Suprapubic skin (tissue), 4 donors: ENCODE results near the gene CFAP119. TPM values are rescaled to one million over a fixed set of nuclear protein-coding genes. Genes with fewer than 3 reads are reported as not detected.

Experiments used
- DNase-seq, 2 donors: peaks; one replicate each; pipeline ENCODE4 v3.0.0-alpha.2; 2019; ENCODE audit warnings: low spot score in 2 of 2
- H3K27ac ChIP-seq: fragments of 200-600 bp; sonication (generic); one replicate; pipeline ENCODE4 v1.5.1; 2019
- H3K27me3 ChIP-seq: fragments of 200-600 bp; sonication (generic); one replicate; pipeline ENCODE4 v1.5.1; 2019
- H3K36me3 ChIP-seq: fragments of 200-600 bp; sonication (generic); one replicate; pipeline ENCODE4 v1.5.1; 2019
- H3K4me1 ChIP-seq: fragments of 200-600 bp; sonication (generic); one replicate; pipeline ENCODE4 v1.5.1; 2019
- H3K4me3 ChIP-seq: fragments of 200-600 bp; sonication (generic); one replicate; pipeline ENCODE4 v1.5.1; 2019; ENCODE audit warnings: mild to moderate bottlenecking
- H3K9me3 ChIP-seq: fragments of 200-600 bp; sonication (generic); one replicate; pipeline ENCODE4 v1.5.1; 2019
- CTCF ChIP-seq, 2 donors: fragments of 200-600 bp in 1 of 2; fragments of 450-650 bp in 1 of 2; sonication (generic) in 1 of 2; IDR thresholded peaks; one replicate each; pipeline ENCODE4 v1.5.1; 2016 to 2019; ENCODE audit warnings: antibody characterized with exemption in 2 of 2, mild to moderate bottlenecking in 1 of 2, moderate library complexity in 1 of 2
- EP300 ChIP-seq: sonication (generic); formaldehyde crosslinking; IDR thresholded peaks from one replicate; pipeline ENCODE4 v1.6.1; 2017; ENCODE audit warnings: antibody characterized with exemption
- POLR2A ChIP-seq, 2 donors: fragments of 450-650 bp; IDR thresholded peaks; one replicate each; pipeline ENCODE4 v1.6.1; 2017; ENCODE audit warnings: antibody characterized with exemption in 2 of 2, mild to moderate bottlenecking in 2 of 2, moderate library complexity in 2 of 2
- POLR2AphosphoS5 ChIP-seq, 3 donors: sonication (generic); formaldehyde crosslinking; IDR thresholded peaks; one replicate each; pipeline ENCODE4 v1.6.1; 2017; ENCODE audit warnings: antibody characterized with exemption in 3 of 3
- WGBS: methylation state at CpG from one replicate; pipeline ENCODE4 v1.1.5; 2018; 5-methylcytosine and 5-hydroxymethylcytosine counted together
- total RNA-seq, 4 donors: library from RNA; depleted of rRNA; stranded (reverse); fragments of >200 nt; gene quantifications; one replicate each; pipeline ENCODE4 v1.1.0, GENCODE V29; 2016

The CFAP119 gene
- total RNA-seq, 4 donors from 2014 or later = 3.8 to 6.7 (median 5.0) TPM

DNA sequence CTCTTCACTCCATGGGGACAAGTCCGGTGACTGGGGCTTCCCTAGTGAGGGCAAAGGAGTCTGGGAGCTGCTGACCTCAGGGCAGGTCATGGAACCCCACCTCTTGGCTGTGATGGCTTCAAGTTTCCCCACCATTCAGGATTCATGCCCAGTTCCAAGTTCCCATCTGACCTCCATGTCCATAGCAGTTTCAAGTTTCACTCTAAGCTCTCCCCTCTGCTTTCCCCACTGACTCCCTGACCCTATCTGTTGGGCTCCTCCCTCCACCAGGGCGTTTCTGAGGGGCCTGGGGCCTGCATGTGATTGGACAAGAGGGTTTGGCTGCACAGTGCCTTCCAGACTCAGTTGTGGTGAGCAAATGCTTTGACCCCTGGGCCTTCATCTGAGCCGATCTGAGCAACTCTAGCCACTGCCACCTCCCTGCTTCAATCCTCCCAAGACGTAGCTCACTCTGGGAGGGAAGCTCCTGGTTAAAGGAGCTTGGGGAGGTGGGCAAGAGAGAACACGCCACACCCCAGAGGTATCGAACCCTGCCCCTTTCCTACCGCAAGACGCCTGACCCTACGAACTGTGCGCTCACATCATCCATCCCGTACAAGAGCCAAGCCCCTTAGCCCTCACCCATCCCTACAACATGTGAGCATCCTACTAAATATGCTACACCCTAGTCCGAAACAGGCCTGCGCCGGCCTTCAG lies 16.8 kb upstream of the CFAP119 start:
- H3K4me1 ChIP-seq = peaks cover 30% of the 10 kb centered on the region
- no peak for DNase-seq
- no peak overlapping the region for H3K4me3 ChIP-seq
- no peak for TF ChIP-seq POLR2AphosphoS5 (IDR thresholded peaks at IDR 0.05)
- peaks cover 41% of the 10 kb centered on the region for H3K36me3 ChIP-seq
- 75% methylated on average over 7 of the region's 14 CpGs for WGBS
- no peaks in the 10 kb centered on the region for H3K9me3 ChIP-seq
- H3K27ac ChIP-seq = no peak overlapping the region
- no peaks in the 10 kb centered on the region for H3K27me3 ChIP-seq

DNA sequence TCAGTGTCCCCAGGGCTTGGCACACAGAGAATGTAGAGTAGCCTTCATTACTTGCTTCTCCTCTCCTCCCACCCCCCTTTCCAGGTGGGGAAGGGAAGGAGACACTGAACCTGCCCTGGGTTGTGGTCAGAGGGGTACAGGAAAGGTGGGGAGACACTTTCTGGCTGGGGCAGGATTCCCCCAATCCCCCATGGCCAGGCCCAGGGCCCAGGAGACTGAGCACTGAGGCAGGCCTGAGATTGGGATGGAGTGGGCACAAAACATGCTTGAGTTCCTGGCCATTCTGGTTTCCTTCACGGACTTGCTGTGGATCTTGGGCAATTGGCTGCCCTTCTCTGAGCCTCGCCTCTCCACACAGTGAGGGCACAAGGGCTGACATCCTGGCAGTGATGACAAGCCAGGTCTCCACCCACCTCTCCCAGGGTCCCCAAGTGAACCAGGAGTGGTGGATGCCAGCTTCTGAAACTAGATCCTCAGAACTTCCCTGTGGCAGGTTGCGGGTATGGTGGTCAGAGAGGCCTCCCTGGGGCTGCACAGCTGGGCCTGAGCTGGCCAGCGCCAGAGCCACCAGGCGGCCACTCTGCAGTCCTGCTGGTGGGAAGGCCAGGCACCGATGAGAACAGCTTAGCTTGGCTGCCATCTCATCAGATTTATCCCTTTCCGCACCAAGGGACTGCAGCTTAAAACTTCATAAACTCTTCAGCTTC lies 15.9 kb upstream of the CFAP119 start:
- TF ChIP-seq POLR2A (IDR thresholded peaks at IDR 0.05) = no peak
- no peak for TF ChIP-seq POLR2AphosphoS5 (IDR thresholded peaks at IDR 0.05)
- no peak for TF ChIP-seq CTCF (IDR thresholded peaks at IDR 0.05)
- TF ChIP-seq EP300 = no peak
- WGBS = 92% methylated on average over 6 of the region's 7 CpGs
- DNase-seq = no peak
- Histone ChIP-seq H3K4me1 (peaks cover 30% of the 10 kb centered on the region), H3K36me3 (peaks cover 41% of the 10 kb centered on the region), H3K27me3 (no peaks in the 10 kb centered on the region), H3K9me3 (no peaks in the 10 kb centered on the region), H3K4me3 (no peak overlapping the region), H3K27ac (no peak overlapping the region)

- no peak for TF ChIP-seq CTCF (IDR thresholded peaks at IDR 0.05)
- TF ChIP-seq POLR2AphosphoS5 (IDR thresholded peaks at IDR 0.05) = peak in 2 of 3 donors; percentile 16 to 53
- no peak for TF ChIP-seq EP300
- Histone ChIP-seq H3K4me3 (peak overlapping the region; percentile 63), H3K9me3 (no peaks in the 10 kb centered on the region), H3K27ac (peak overlapping the region; percentile 53), H3K27me3 (no peaks in the 10 kb centered on the region), H3K36me3 (peaks cover 49% of the 10 kb centered on the region), H3K4me1 (peaks cover 30% of the 10 kb centered on the region)
- 0% methylated on average over 11 of the region's 81 CpGs for WGBS
- DNase-seq = peak; percentile 87 to 93
Measured at GRCh38 chr16:30775392-30776188, 13.7 kb upstream of the CFAP119 start.

DNA sequence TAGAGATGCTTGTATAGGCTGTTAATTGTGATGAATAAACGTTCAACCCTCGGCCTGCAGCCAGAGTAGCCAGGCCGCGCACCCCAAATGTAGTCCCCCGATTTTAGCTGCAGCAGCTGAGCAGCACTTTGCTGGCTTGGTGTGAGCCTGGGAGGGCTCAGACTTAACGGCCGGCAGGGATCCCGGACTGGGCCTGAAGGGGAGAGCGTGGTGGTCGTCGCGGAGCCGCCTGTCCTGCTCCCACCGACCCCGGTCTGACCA lies 13.2 kb upstream of the CFAP119 start:
- no peak for DNase-seq
- peak overlapping the region; percentile 63 for H3K4me3 ChIP-seq
- H3K27me3 ChIP-seq = no peaks in the 10 kb centered on the region
- no peaks in the 10 kb centered on the region for H3K9me3 ChIP-seq
- H3K27ac ChIP-seq = peak overlapping the region; percentile 53
- TF ChIP-seq EP300 = no peak
- peaks cover 49% of the 10 kb centered on the region for H3K36me3 ChIP-seq
- 13% methylated on average over 3 of the region's 15 CpGs for WGBS
- peaks cover 30% of the 10 kb centered on the region for H3K4me1 ChIP-seq

DNA sequence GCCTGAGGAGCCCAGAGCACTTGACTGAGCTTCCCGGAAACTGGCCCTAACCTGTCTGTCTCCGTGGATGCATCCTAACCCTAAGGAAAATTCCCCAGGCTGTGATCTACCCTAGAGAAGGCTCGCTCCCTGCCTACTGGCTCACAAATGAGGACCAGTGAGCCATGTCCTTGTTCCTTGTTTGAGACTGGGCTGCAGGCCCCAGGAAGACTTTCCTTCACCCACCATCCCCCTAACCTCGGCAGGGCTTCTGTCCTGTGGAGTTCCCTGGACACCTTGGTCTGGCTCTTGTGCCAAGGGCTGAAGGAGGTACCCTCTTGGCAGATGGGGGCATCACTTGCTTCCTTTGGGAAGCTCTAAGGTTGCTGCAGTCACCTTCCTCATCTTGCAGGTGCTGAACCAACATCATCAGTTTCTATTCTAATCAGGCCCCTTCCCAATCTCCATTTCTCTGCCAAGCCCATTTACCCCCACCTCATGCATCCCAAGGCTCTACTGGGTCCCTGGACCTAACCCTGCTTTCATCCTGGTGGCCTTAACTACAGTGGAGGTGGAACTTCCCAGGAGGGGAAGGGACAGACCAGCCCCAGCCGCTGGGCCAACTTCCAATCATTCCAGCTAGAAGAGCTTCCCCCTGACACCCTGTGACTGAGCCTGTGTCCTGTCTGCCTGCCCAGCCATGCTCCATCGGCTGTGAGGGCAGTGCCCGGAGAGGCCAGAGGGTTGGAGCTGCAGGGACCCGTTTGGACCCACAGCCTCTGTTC lies 12.7 kb upstream of the CFAP119 start:
- no peak for DNase-seq
- 25% methylated on average over 5 of the region's 8 CpGs for WGBS
- peak overlapping the region; percentile 53 for H3K27ac ChIP-seq

More for the DNA sequence above, 12.7 kb upstream of the CFAP119 start:
- Histone ChIP-seq H3K4me3 (peak overlapping the region; percentile 63), H3K9me3 (no peaks in the 10 kb centered on the region), H3K36me3 (peaks cover 50% of the 10 kb centered on the region), H3K4me1 (peaks cover 30% of the 10 kb centered on the region), H3K27me3 (no peaks in the 10 kb centered on the region)
- no peak for TF ChIP-seq POLR2A (IDR thresholded peaks at IDR 0.05)
- TF ChIP-seq POLR2AphosphoS5 (IDR thresholded peaks at IDR 0.05) = no peak
- no peak for TF ChIP-seq EP300
- TF ChIP-seq CTCF (IDR thresholded peaks at IDR 0.05) = no peak
